Fibroblast of lung (primary cell): Measurements from ENCODE around the gene NOVA2. TPM values are rescaled to one million over a fixed set of nuclear protein-coding genes. Genes with fewer than 3 reads are reported as not detected.

Experiments used
- DNase-seq, 2 donors: peaks; one replicate each; pipeline versions ENCODE4 v3.0.0 to v3.0.0-alpha.2; 2010; ENCODE audit warnings: low read depth in 2 of 2
- H2AFZ ChIP-seq: 2 replicates; pipeline ENCODE4 v1.5.1; 2012; ENCODE audit warnings: low read length, control low read depth, inconsistent platforms
- H3K27ac ChIP-seq: 2 replicates; pipeline ENCODE4 v1.5.1; 2011; ENCODE audit warnings: low read length, control low read depth; ENCODE audit not compliant: insufficient read depth
- H3K27me3 ChIP-seq: 2 replicates; pipeline ENCODE4 v1.5.1; 2011; ENCODE audit warnings: mild to moderate bottlenecking, low read length; ENCODE audit not compliant: control insufficient read depth, insufficient read depth
- H3K36me3 ChIP-seq: 2 replicates; pipeline ENCODE4 v1.5.1; 2011; ENCODE audit warnings: low read length; ENCODE audit not compliant: control insufficient read depth, insufficient read depth
- H3K4me1 ChIP-seq: 2 replicates; pipeline ENCODE4 v1.5.1; 2011; ENCODE audit warnings: low read length; ENCODE audit not compliant: control insufficient read depth, insufficient read depth; ENCODE audit errors: extremely low read depth
- H3K4me2 ChIP-seq: 2 replicates; pipeline ENCODE4 v1.5.1; 2011; ENCODE audit warnings: low read length, control low read depth; ENCODE audit not compliant: insufficient read depth; ENCODE audit errors: extremely low read depth
- H3K4me3 ChIP-seq, 4 experiments: fragments of 200-600 bp in 1 of 4; sonication (generic) in 1 of 4; replicated peaks in 1 of 4; 2 replicates each; pipeline ENCODE4 v1.5.1; 2011 to 2016; ENCODE audit warnings: low read length in 4 of 4, low read depth in 3 of 4, mild to moderate bottlenecking in 3 of 4, control low read depth in 2 of 4, inconsistent platforms in 1 of 4, mixed read lengths in 1 of 4; ENCODE audit not compliant: insufficient read depth in 1 of 4; ENCODE audit errors: control extremely low read depth in 1 of 4
- H3K79me2 ChIP-seq: 2 replicates; pipeline ENCODE4 v1.5.1; 2012; ENCODE audit warnings: mild to moderate bottlenecking, low read length, inconsistent platforms; ENCODE audit not compliant: control insufficient read depth, insufficient read depth
- H3K9ac ChIP-seq: 2 replicates; pipeline ENCODE4 v1.5.1; 2011; ENCODE audit warnings: mild to moderate bottlenecking, low read length, control low read depth; ENCODE audit not compliant: insufficient read depth
- H3K9me3 ChIP-seq: 2 replicates; pipeline ENCODE4 v1.5.1; 2012; ENCODE audit warnings: low read depth, low read length; ENCODE audit not compliant: control insufficient read depth, insufficient read depth
- H4K20me1 ChIP-seq: 2 replicates; pipeline ENCODE4 v1.5.1; 2011; ENCODE audit warnings: low read length; ENCODE audit not compliant: control insufficient read depth, insufficient read depth; ENCODE audit errors: extremely low read depth
- EZH2 ChIP-seq: IDR thresholded peaks from 2 replicates; pipeline ENCODE4 v1.5.1; 2012; ENCODE audit warnings: low read length, control low read depth, mild to moderate bottlenecking; ENCODE audit errors: missing control alignments
- polyA plus RNA-seq, 2 donors: library from polyadenylated mRNA; depleted of rRNA in 1 of 2; stranded (reverse) in 1 of 2; unstranded in 1 of 2; fragments of >200 nt; gene quantifications; 2 replicates each; pipeline ENCODE4 v1.2.1, GENCODE V29; 2011 to 2012; ENCODE audit warnings: missing spikeins in 1 of 2
- total RNA-seq: library from RNA; depleted of rRNA; stranded (reverse); fragments of >200 nt; gene quantifications from 2 replicates; pipeline ENCODE4 v1.2.1, GENCODE V29; 2014
- TF ChIP-seq, protein P1 (sequence below), 2 donors: IDR thresholded peaks in 1 of 2; conservative IDR thresholded peaks in 1 of 2; 1 replicate in 1 of 2; 2 replicates in 1 of 2; pipeline ENCODE4 v1.5.1; 2011 to 2012; ENCODE audit warnings: low read length in 2 of 2, control low read depth in 1 of 2, inconsistent platforms in 1 of 2, low read depth in 1 of 2, mild to moderate bottlenecking in 1 of 2

Gene NOVA2
- total and polyA plus RNA-seq, 2 donors (not counting 1 experiment from before 2014, with no cell fraction given): 0.01 TPM; not detected in 1

GRCh38 chr19:46006411-46006810 lies 32.7 kb upstream of the NOVA2 start:
- Histone ChIP-seq H4K20me1 (no peaks in the 10 kb centered on the region), H3K4me1 (no peaks in the 10 kb centered on the region), H3K79me2 (no peaks in the 10 kb centered on the region), H3K9ac (no peak overlapping the region), H3K27ac (no peak overlapping the region), H2AFZ (no peak overlapping the region), H3K36me3 (no peaks in the 10 kb centered on the region), H3K4me2 (no peak overlapping the region), H3K4me3 (no peak overlapping the region), H3K9me3 (no peaks in the 10 kb centered on the region), H3K27me3 (no peaks in the 10 kb centered on the region)
- TF ChIP-seq EZH2: no peak
- TF ChIP-seq, protein P1, sequence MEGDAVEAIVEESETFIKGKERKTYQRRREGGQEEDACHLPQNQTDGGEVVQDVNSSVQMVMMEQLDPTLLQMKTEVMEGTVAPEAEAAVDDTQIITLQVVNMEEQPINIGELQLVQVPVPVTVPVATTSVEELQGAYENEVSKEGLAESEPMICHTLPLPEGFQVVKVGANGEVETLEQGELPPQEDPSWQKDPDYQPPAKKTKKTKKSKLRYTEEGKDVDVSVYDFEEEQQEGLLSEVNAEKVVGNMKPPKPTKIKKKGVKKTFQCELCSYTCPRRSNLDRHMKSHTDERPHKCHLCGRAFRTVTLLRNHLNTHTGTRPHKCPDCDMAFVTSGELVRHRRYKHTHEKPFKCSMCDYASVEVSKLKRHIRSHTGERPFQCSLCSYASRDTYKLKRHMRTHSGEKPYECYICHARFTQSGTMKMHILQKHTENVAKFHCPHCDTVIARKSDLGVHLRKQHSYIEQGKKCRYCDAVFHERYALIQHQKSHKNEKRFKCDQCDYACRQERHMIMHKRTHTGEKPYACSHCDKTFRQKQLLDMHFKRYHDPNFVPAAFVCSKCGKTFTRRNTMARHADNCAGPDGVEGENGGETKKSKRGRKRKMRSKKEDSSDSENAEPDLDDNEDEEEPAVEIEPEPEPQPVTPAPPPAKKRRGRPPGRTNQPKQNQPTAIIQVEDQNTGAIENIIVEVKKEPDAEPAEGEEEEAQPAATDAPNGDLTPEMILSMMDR (conservative IDR thresholded peaks at IDR 0.05 in 1 of 2, IDR thresholded peaks at IDR 0.05 in 1 of 2; ENCODE audit: low read depth in 1 of 2, low read length in 2 of 2): no peak
- DNase-seq: no peak

DNA sequence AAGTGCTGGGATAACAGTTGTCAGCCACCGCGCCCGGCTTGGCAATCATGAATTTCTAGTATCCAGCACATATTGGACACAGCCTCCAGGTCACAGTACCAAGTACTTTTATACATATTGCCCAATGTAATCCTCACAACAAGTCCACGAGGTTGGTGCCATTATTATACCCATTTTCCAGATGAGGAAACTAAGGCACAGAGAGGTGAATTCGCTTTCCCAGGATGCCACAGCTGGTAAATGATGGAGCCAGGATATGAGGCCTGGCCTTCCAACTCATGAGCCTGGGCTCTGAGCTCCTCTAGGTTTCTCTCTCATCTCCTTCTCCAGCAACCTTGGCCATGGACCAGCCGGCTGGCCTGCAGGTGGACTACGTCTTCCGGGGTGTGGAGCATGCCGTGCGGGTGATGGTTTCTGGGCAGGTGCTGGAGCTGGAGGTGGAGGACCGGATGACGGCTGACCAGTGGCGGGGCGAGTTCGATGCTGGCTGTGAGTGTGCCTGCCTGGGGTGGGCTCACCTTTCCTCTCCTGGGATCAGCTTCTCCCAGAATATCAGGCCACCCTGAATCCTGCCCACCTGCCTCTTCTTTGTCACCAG lies 29.1 kb upstream of the NOVA2 start:
- Histone ChIP-seq H3K4me1 (no peaks in the 10 kb centered on the region), H3K4me2 (no peak overlapping the region), H3K4me3 (no peak overlapping the region), H2AFZ (no peak overlapping the region), H3K36me3 (no peaks in the 10 kb centered on the region), H4K20me1 (no peaks in the 10 kb centered on the region), H3K9me3 (no peaks in the 10 kb centered on the region), H3K79me2 (no peaks in the 10 kb centered on the region), H3K27ac (no peak overlapping the region), H3K9ac (no peak overlapping the region), H3K27me3 (no peaks in the 10 kb centered on the region)
- no peak for DNase-seq
- TF ChIP-seq, protein P1 (conservative IDR thresholded peaks at IDR 0.05 in 1 of 2, IDR thresholded peaks at IDR 0.05 in 1 of 2; ENCODE audit: low read depth in 1 of 2, low read length in 2 of 2): no peak
- TF ChIP-seq EZH2: no peak

DNA sequence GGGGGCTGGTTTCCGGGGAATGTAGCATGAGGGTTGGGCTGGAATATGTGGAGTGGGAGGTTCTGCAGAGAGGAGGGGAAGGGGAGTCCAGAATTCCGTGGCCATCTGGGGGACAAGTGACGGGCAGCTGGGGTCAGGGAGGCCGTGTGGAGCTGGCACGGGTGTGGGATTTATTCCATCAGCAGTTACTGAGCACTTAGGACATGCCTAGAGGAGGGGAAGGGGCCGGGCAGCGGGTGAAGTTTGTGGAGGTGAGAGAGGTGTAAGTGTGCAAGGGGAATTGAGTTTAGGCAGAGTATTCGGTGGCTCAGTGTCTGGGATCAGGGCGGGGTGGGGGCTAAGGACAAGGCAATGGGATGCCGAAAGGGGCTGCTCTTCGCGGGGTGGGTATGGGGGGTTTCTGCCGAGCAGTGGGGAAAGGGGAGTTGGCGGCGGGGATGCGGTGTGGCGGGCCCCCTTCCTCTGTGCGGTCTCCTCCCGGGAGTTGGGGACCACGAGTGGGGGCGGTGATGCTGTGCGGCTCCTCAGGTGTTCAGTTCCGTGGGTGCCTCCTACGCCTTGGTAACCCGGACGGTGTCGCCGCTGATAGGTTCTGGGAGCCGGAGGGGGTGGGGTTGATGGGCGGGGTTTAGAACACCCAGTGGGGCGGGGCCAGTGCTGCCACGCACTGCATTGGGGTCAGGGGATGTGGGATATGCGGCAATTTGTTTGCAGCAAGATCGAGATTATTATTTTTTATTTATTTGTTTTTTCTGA lies 27.0 kb upstream of the NOVA2 start:
- no peaks in the 10 kb centered on the region for H4K20me1 ChIP-seq
- DNase-seq: no peak
- peaks cover 3% of the 10 kb centered on the region for H3K36me3 ChIP-seq
- TF ChIP-seq, protein P1 (conservative IDR thresholded peaks at IDR 0.05 in 1 of 2, IDR thresholded peaks at IDR 0.05 in 1 of 2; ENCODE audit: low read depth in 1 of 2, low read length in 2 of 2): no peak
- TF ChIP-seq EZH2: no peak
- no peak overlapping the region for H3K9ac ChIP-seq
- no peaks in the 10 kb centered on the region for H3K27me3 ChIP-seq
- H3K9me3 ChIP-seq: no peaks in the 10 kb centered on the region
- H2AFZ ChIP-seq: no peak overlapping the region
- peak overlapping the region; percentile 51 for H3K4me2 ChIP-seq
- no peaks in the 10 kb centered on the region for H3K79me2 ChIP-seq
- H3K4me1 ChIP-seq: no peaks in the 10 kb centered on the region
- H3K27ac ChIP-seq: no peak overlapping the region
- peak overlapping the region in 1 of 4 experiments; percentile 20 for H3K4me3 ChIP-seq
